Prostate gland (tissue), 2 donors: ENCODE measurements around the gene MPZL2.

Experiments
- POLR2A ChIP-seq: fragments of 450-650 bp; IDR thresholded peaks from one replicate; pipeline ENCODE4 v1.6.1; 2016; ENCODE audit warnings: antibody characterized with exemption, mild to moderate bottlenecking
- POLR2AphosphoS5 ChIP-seq: sonication (generic); formaldehyde crosslinking; IDR thresholded peaks from one replicate; pipeline ENCODE4 v1.6.1; 2017; ENCODE audit warnings: antibody characterized with exemption
- TF ChIP-seq, protein P1 (sequence below), 4 experiments: fragments of 200-600 bp in 2 of 4; fragments of 450-650 bp in 2 of 4; sonication (generic) in 2 of 4; IDR thresholded peaks; 1 replicate in 3 of 4; 2 replicates in 1 of 4; pipeline ENCODE4 v1.5.1; 2016 to 2019; ENCODE audit warnings: antibody characterized with exemption in 4 of 4, mild to moderate bottlenecking in 2 of 4, moderate library complexity in 2 of 4

GRCh38 chr11:118230088-118230487, 34.0 kb downstream of the MPZL2 start:
- TF ChIP-seq, protein P1, sequence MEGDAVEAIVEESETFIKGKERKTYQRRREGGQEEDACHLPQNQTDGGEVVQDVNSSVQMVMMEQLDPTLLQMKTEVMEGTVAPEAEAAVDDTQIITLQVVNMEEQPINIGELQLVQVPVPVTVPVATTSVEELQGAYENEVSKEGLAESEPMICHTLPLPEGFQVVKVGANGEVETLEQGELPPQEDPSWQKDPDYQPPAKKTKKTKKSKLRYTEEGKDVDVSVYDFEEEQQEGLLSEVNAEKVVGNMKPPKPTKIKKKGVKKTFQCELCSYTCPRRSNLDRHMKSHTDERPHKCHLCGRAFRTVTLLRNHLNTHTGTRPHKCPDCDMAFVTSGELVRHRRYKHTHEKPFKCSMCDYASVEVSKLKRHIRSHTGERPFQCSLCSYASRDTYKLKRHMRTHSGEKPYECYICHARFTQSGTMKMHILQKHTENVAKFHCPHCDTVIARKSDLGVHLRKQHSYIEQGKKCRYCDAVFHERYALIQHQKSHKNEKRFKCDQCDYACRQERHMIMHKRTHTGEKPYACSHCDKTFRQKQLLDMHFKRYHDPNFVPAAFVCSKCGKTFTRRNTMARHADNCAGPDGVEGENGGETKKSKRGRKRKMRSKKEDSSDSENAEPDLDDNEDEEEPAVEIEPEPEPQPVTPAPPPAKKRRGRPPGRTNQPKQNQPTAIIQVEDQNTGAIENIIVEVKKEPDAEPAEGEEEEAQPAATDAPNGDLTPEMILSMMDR (IDR thresholded peaks at IDR 0.05) = no peak
- no peak for TF ChIP-seq POLR2A
- TF ChIP-seq POLR2AphosphoS5 = no peak
